Measurements from ENCODE around the gene CSTPP1. TPM values are rescaled to one million over a fixed set of nuclear protein-coding genes. Genes with fewer than 3 reads are reported as not detected.
"Not testable (repeated sequence)": the region's sequence is repeated elsewhere in the genome, so short reads cannot be mapped to it uniquely, and the experiment has no call there.

The CSTPP1 gene
- total RNA-seq, 1 donor from 2014 or later, result 39.1 TPM

GRCh38 chr11:47099918-47100315, 163.4 kb downstream of the CSTPP1 start:
- no peak for DNase-seq (ENCODE audit: low spot score)

DNA sequence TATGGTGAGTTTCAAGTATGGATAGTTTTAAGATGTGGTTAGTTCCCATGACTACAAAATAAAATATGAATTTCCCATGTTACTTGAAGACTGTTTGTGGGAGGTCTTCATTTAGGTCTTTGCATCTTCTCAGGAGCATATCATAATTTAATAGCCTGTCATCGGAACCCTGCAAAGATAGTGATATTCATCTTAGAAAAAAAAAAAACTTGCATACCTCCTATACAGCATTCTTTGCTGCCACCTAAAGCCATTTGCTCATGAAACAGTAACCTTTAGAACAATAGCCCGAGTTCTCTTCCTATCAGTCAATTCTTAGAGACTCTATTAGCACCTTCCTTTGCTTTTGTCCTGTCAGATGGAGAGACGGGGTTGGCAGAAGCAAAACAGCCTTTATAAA, 164.8 kb downstream of the CSTPP1 start:
- no peak for DNase-seq (ENCODE audit: low spot score)

- DNase-seq (ENCODE audit: low spot score), result no peak
Observed at GRCh38 chr11:47104261-47104950, 167.8 kb downstream of the CSTPP1 start.

GRCh38 chr11:47105541-47105940, 169.0 kb downstream of the CSTPP1 start:
- DNase-seq (ENCODE audit: low spot score), result no peak

GRCh38 chr11:47105974-47106373, 169.4 kb downstream of the CSTPP1 start:
- no peak for DNase-seq (ENCODE audit: low spot score)

DNA sequence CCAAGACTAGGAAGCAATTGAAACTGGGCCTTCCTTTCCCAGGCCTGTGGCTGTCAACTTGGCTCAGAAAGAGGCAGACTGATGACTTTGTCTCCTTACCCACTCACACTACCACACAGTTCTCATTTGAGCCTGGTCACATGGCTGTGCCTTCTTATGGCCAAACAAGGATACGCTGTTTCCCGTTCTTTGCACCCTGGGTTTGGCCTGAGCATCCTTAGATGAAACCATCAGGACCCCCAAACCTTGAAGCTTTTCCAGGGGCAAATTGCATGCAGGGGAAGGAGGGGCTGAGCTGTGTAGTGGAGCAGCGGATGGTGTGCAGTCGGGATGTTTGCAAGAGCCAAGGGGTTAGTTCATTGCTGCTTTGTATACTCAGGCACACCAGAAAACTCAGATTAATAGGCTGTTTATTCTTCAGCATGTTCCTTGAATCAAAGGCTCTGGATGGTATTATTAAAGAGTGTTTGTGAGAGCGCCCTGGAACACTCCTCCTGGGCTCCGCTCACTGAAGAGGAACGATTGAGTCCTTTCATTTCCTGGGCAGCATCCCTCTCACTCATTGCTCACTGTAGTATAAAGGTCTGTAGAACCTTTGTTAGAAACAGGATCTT, 170.3 kb downstream of the CSTPP1 start:
- no peak for DNase-seq (ENCODE audit: low spot score)

DNA sequence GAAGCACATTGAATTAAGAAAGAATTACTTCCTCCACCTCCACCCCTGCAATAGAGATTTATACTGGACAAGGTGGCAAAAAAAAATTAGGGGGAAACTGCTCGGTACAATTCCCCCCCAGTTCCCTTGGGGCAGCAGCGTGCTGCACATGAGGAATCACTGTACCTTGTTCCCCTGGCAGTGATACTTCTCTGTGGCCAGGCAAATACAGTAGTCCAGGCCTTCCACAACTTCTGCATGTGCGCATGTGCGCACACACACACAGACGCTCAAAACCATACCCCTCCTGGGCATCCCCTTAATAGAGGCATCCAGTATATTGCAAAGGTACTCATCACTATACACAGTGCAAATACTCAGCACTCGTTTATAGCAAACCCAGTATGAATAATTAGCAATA, 171.2 kb downstream of the CSTPP1 start:
- no peak for DNase-seq (ENCODE audit: low spot score)

DNA sequence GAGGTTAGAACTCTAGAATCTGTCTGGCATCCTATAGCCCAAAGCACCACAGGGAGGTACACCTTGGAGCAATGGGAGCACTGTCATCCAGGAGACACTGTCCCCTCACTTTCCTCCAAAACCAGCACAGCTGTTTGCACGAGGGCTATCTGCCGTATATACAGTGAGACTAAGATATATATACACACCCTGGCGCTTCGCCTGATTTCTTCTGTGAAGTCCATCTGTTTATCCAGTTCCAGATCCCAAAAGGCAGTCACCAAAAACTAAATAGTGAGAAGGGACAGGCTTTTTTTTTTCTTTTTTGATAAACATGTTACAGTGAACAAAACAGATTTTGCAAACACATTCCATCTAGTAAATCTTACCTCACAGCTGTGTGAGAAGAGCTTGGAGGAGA, 171.7 kb downstream of the CSTPP1 start:
- DNase-seq (ENCODE audit: low spot score), result no peak

DNA sequence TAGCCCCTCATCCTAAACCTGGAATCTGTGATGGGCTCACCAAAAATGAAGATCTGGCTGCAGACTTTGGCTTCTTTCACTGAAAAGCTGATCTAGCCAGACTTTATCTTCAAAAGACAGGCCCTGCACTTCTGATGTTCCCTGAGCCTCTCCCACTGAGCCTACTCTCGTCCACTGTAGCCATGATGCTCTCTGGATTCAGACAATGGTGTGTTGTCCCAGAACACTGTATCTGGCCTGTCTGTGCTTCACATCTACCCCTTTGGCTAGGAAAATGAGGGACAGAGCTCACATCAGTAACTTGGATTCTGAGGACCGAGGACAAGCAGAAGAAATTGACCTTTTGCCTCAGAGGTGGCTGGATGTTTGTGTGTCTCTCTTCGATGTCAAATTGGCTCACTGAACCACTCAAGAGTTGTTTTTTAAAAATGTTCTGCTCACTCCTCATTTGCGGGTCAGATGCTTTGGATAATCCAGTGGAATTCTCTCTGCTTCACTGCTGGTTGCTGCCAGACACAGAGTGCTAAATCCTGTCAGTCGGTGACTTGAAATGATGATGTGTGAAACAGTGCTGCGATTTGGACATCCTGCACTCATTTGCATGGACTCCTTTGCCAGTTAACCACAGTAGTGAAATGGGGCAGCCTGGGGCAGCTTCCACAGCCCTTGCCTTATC, 172.6 kb downstream of the CSTPP1 start:
- no peak for DNase-seq (ENCODE audit: low spot score)

GRCh38 chr11:47109727-47110246, 173.2 kb downstream of the CSTPP1 start:
- DNase-seq (ENCODE audit: low spot score), result no peak

DNA sequence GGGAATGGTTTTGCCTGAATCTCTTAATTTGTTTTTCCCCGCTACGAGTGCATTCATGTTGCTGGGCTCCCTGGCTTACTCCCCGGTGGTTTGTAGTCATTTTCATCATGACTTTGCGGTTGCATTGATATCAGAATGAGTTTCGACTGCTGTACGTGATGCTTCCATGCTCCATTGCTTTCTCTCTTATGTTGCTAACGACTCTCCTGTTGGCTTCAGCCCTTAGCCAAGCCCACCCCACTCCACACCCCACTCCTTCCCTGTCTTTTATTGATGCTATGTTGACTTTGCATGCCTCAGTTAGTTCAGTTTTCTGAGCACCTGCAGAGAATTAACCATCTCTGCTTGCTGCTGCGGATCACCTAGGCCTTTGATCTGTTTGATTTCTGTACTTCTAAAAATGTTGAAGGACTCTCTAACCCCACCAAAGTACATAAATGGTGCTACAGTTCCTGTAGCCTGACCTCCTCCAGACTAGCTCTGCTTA, 174.8 kb downstream of the CSTPP1 start:
- DNase-seq (ENCODE audit: low spot score), result no peak

DNA sequence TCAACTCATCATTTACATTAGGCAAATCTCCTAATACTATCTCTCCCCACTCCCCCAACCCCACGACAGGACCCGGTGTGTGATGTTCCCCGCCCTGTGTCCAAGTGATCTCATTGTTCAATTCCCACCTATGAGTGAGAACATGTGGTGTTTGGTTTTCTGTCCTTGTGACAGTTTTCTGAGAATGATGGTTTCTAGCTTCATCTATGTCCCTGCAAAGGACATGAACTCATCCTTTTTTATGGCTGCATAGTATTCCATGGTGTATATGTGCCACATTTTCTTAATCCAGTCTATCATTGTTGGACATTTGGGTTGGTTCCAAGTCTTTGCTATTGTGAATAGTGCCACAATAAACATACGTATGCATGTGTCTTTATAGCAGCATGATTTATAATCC, 176.4 kb downstream of the CSTPP1 start:
- not testable (repeated sequence) for DNase-seq (ENCODE audit: low spot score)

GRCh38 chr11:47118958-47119688, 182.6 kb downstream of the CSTPP1 start:
- peak; percentile 94 for DNase-seq (ENCODE audit: low spot score)

DNA sequence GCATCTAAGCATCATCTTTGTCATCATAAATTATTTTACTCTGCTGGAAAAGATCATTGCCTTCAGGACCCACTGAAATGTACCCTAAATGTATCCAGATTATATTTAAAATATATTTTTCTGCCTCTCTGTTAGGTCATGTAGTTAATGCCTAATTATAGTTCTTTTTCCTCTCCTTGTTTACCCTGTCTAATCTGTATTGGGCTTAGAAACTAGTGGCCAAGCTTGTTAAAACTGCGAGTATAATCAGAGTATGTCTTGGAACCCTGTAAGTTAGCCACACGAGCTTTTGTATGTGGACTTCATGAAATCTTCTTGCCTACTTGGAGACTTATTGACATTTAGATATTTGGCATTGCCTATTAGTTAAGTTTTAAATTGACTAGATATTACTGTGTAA, 184.5 kb downstream of the CSTPP1 start:
- DNase-seq (ENCODE audit: low spot score), result no peak

GRCh38 chr11:47121731-47122130, 185.2 kb downstream of the CSTPP1 start:
- no peak for DNase-seq (ENCODE audit: low spot score)

DNA sequence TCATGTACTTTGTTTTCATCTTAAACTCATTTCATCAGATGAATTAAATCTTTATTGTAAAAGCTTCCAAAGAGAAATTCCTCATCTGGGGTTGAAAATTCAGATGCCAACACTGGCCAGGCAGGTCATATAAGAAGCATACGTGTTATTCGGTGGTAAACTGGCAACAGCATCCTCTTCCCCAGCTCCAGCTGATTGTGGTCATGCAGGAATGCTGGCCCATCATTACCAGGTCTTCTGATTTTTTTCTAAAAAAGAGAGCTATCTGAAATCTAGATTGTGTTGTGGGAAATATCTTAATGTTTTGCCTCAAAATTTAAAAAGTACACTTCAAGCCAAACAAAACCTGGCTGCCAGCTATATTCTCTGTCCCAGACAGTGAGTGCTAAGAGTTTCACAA, 186.5 kb downstream of the CSTPP1 start:
- DNase-seq (ENCODE audit: low spot score), result no peak

DNA sequence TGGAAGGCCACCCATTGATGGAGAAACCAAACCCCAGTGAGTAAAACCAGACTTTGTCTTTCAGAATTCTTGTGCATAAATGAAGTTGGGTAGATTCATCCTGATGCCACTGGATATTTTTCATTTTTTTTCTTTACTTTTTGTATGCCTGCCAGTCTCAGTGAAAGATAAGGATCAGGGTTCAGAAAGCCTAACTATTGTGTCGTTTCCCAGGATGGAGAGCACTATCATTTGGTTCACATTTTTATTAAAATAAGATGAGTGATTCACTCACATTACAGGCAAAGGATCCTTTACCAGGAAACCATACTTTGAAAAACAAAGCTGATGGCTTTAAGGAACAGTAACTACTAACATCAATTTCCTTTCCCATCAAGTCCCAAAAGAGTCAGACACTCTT, 188.1 kb downstream of the CSTPP1 start:
- DNase-seq (ENCODE audit: low spot score), result no peak

DNA sequence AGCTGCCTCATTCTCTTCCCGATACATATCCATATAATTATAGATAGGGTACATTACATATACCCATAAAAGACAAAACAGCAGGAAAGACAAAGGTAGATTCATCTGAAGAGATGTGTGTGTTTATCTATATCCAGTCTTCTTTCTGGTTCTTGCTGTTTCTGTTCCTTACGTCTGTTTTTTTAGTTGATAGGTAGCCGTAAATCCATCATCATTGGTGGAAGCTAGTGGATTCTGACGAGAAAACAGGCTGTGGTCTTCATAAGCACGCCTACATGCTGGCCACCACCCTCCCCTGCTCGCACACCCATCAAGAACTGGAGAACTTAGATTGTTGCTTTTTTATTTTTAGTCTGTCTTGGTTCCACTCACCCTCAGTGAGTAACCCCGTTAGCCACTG, 188.5 kb downstream of the CSTPP1 start:
- DNase-seq (ENCODE audit: low spot score), result no peak

GRCh38 chr11:47127213-47127612, 190.7 kb downstream of the CSTPP1 start:
- no peak for DNase-seq (ENCODE audit: low spot score)

DNA sequence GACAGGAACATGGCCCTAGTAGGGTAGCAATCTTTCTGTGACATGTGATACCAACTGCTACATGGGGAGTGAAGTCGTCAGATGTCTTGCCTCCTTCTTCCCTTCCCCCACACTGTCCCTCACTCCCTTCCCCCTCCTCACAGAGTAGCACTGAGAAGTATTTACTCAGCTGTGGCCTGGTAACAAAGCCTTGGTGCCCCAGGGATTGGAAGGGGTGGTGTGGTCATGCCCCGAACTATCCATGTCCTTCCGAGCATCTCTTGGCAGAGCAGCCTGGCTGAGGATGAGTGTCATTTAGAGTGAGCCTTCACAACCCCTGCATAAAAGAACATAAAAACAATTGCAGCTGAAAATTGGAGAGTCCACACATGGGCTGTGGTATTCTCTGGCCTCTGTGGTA, 194.0 kb downstream of the CSTPP1 start:
- no peak for DNase-seq (ENCODE audit: low spot score)

DNA sequence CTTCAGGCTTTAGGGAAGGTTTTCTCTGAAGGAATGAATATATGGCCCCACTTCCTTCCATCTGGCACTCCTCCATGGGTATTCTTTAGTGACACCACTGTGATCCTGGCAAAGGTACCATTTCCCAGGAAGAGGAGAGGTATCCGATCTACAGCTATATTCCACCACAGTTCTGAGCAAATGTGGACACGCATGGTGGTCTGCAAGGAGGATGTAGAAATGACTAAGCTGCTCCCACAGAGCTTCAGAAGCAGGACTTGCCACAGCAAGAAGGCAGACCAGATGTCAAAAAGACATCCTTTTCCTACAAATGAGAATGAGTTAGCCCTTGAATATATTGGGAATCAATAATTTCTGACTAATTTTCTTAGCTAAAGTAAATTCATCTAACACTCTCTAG, 194.6 kb downstream of the CSTPP1 start:
- no peak for DNase-seq (ENCODE audit: low spot score)

DNA sequence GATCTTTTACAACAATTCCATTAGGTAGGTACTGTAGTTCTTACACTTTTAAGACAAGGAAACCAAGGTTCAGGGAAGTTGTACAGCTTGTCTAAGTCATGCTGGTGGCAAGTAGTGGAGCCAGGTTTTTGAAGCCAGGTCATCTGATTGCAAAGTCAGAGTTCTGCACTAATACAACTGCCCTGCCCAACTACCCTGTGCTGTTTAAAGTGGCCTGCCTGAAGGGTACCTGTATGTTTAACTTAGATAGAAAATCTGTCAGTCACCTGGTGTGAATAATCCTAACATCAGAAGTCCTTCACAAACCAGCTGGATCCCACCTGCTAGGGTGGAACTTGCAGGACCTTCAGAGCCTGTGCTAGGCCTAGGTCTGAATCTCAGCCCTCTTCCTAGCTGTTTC, 195.9 kb downstream of the CSTPP1 start:
- no peak for DNase-seq (ENCODE audit: low spot score)

Measured in mucosa of gallbladder (tissue), 1 donor.